Ecto neural progenitor cell (in vitro differentiated cells): ENCODE data around the gene OSR1.

Experiments used
- DNase-seq: peaks from one replicate; pipeline ENCODE4 v3.0.0-alpha.2; 2018; ENCODE audit warnings: low spot score

The OSR1 gene

GRCh38 chr2:19357402-19358241 is 801 bp downstream of the OSR1 start:
- peak; percentile 62 for DNase-seq

DNA sequence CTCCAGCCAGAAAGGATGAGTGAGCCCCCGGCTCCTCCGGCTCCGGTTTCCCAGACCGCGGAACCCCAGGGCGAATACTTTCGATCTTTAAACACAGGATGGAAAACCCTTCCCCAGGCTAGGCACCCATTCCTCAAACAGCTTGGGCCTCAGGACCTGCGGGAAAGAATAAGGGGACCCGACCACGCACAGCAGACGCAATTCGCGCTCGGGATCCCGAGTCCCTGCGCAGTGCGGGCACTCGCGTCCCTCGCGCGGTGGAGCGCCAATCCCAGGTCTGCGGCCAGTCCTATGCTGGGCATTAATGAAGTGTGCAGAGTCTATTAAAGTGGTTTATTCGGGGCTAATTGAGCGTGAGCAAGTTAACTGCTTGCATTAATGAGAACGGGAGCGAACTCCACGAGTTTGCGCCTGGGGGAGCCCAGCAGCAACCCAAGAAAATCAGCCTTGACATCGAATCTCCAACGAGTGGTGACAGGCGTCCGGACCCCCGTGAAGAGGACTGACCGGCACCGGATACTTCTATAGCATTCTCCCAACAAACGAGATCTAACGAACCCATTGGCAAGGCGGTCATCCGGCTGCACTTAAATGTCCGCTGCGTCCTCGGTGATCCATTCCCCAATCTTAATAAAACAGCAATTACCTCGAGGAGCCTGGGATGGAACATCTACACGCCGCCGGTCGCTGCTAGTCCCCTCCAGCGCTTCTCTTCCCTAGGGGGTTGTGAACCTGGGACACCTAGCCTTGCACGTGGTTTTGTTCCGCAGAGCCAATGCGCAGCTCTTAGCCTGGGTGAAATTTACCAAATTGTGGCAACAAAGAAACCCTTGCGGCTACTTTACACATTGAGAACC is 1.6 kb downstream of the OSR1 start:
- peak; percentile 50 for DNase-seq

DNA sequence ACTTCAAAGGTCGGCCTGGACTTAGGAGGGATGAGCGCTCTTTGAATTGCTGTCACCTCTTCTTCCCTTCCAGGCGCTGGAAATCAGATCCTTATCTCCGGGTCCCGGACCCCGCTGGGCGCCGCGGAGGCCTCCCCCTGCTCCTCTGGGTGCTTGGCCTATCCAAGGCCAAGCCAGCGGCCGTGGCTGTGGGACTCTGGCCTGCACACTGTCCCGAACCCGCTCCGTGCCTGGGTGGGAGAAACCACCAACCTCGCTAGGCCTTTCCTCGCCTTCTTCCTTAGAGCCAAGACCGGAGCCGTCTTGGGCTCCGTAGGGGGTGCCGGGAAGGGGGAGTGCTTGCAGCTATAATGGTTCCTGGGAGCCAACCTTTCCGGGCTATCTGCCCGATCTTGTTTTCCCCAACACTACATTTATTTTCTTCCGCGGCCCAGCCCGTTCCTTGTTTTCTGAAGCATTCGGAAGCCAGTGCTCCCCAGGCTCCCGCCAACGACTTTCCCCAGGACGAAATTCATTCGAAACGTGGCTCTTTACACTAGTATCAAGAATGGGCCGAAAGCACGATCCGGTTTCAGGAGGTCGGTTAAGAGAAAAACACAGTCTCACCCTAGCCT is 2.4 kb downstream of the OSR1 start:
- DNase-seq, result no peak

DNA sequence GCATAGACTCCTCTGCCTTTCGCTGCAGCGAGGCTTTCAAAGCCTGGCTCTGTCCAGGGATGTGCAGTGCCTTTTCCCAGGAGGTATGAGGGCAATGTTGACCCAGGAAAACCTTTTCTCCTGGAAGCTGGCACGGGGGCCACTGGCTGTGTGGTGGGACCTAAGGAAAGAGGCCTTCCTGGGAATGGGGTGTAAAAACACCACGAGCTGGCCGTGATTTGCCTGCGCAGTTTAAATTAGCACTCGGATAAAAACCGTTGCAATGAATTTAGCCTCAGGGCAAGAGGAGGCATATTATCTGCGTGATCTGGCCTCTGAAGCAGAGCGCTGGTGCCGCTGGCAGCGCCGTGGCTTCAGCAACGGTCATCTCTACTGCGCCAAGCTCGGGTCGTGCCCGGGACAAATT is 3.0 kb downstream of the OSR1 start:
- DNase-seq, result no peak

GRCh38 chr2:19355014-19355405 is 3.4 kb downstream of the OSR1 start:
- no peak for DNase-seq

GRCh38 chr2:19353721-19354050 is 4.7 kb downstream of the OSR1 start:
- DNase-seq, result no peak

- DNase-seq, result no peak
Observed at GRCh38 chr2:19352946-19353720, 5.3 kb downstream of the OSR1 start.

- DNase-seq, result no peak
Observed at GRCh38 chr2:19351899-19352697, 6.3 kb downstream of the OSR1 start.

DNA sequence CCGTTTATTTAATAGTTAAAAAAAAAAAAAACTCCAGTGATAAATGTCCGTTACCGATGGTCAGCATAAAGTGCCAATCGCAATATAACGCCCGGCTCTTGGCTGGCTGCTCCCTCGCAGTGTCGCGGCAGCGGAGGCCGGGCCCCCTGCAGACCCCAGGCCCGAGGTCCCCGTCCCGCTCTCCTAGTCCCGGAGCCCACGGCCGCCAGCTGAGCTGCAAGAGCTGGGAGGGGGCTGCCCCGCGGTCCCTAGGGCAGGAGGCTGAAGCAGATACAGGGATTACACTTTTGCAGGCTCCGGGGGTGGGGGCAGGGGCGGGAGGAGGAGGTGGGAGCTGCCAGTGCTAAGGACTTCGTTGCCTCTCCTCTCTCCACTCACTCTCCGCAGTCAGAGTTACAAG is 6.9 kb downstream of the OSR1 start:
- DNase-seq, result no peak

DNA sequence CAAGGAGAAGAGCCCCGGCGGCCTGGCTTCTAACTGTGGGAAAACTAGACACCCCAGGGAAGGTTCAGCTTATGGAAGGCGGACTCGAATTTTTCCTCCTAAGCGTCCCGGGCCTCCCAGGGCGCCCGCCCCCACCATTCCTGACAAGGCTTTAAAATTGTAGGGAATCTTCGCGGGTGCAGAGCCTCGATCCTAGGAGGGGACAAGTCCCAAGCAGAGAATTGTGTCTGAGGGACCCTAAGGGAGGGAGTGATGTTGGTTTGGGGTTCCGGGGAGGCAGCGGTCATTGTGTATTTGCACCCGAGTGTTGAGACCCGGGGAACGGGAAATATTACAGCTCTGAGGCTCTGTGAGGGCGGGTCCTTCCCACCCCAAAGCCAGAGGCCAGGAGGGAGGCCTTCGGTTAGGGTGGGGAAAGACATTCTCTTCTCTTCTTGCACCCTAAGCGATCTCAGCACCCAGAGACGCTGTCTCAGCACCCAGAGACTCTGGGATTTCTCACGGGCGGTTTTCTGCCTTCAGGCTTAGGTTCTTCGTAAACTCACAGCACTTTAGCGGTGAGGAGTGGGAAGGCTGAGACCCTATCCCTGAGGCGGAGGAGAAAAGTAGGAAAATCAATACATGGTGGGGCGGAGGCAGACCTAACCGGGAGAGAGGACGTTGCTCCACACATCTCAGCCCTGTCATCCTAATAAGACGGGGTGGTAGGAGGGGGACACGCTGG is 7.6 kb downstream of the OSR1 start:
- DNase-seq, result no peak

GRCh38 chr2:19349911-19350677 is 8.3 kb downstream of the OSR1 start:
- peak; percentile 88 for DNase-seq

- no peak for DNase-seq
Observed at GRCh38 chr2:19348692-19349091, 9.7 kb downstream of the OSR1 start.

- DNase-seq, result peak; percentile 96
Observed at GRCh38 chr2:19347619-19348562, 10.5 kb downstream of the OSR1 start.

- DNase-seq, result no peak
Observed at GRCh38 chr2:19346983-19347618, 11.3 kb downstream of the OSR1 start.

DNA sequence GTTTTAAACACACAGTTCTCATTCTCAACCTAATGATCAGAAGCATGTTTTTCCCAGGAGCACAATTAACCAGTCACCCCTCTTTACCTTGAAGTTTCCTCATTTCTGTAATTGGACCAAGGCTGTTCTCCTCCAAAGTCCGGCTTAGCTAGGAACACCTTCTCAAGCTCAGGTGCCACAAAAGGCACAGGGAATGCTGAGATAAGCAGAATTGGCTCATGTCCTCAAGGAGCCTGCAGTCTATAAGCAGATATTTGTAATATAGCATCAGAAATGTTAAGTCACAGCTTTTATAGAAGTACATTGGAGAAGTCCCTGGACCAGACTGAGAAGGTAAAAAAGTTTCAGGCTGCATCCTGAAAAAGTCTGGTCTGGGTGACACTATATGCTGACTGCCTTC is 20.7 kb downstream of the OSR1 start:
- DNase-seq, result no peak

DNA sequence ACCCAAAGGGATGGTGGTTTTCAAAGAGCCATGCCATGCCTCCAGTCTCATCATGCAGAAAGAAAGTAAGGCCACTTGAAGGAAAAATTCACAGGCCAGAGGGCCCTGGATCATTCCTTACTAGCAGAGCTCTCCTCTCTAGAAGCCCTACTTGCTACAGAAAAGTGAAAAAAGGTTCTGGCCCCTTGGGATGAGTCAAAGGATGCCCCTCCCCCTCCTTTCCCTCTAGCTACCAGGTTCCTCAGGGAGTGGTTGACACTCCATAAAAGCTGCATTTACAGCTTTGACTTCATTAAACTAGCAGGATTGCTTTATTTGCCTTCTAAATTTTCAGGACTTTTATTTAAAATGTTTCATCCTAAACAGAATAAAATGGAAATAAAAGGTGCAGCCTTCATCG is 21.2 kb downstream of the OSR1 start:
- no peak for DNase-seq

DNA sequence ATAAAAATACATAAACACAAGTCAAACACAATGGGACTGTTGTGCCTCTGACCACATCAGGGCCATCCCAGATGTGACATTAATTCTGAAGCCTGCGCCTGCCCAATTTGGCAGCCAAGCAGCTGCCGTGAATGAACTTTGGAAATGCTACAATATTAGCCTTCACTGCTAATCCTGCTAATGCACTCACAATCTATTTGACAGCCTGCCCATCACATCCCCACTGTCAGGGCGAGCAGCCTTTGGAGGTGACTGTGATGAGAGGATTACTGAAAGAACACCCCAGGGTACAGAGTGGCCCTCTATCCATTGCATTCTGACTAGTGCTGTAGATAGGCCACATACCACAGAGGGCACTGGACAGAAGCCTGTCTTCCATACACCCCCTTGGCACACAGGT is 21.6 kb downstream of the OSR1 start:
- no peak for DNase-seq

DNA sequence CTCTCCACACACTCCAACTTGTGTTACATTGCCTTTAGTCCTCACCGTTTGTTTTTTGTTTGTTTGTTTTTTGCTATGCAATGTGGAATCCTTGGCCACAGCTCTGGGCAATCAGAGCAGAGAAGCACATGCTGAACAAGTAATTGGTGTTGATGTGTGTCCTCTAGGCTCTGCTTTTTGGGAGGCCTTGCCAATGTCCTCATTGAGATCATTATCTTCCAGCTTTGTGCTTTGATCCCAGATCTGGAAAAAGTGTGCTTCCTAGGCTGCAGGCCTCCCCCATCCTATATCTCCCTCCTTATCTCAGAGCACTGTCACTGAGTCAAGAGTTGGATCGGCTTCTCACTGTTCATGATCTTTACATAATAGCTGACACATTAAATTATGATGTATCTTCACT is 25.9 kb downstream of the OSR1 start:
- DNase-seq, result no peak
